GM23338 (cell line): Measurements from ENCODE around the gene ATP1A3.

Experiments used
- CREB1 ChIP-seq: fragments of 250-450 bp; sonication (Bioruptor Pico); IDR thresholded peaks from 2 replicates; pipeline ENCODE4 v1.5.0; 2020; ENCODE audit warnings: low read depth, mild to moderate bottlenecking, moderate library complexity
- EZH2 ChIP-seq: fragments of 200-600 bp; sonication (generic); IDR thresholded peaks from one replicate; pipeline ENCODE4 v1.8.0; 2017; ENCODE audit warnings: antibody characterized with exemption, mild to moderate bottlenecking, low read depth; ENCODE audit not compliant: unreplicated experiment
- EZH2phosphoT487 ChIP-seq: fragments of 200-600 bp; sonication (generic); IDR thresholded peaks from one replicate; pipeline ENCODE4 v1.8.1; 2018; ENCODE audit warnings: antibody characterized with exemption; ENCODE audit not compliant: unreplicated experiment
- JUNB ChIP-seq: IDR thresholded peaks from one replicate; pipeline ENCODE4 v1.6.1; 2016; ENCODE audit warnings: antibody characterized with exemption; ENCODE audit not compliant: unreplicated experiment
- NANOG ChIP-seq: IDR thresholded peaks from 2 replicates; pipeline ENCODE4 v1.6.1; 2016; ENCODE audit warnings: antibody characterized with exemption, borderline replicate concordance
- POLR2AphosphoS5 ChIP-seq: IDR thresholded peaks from 2 replicates; pipeline ENCODE4 v1.6.1; 2016; ENCODE audit warnings: antibody characterized with exemption, low read depth
- STAT1 ChIP-seq: IDR thresholded peaks from one replicate; pipeline ENCODE4 v1.6.1; 2016; ENCODE audit warnings: antibody characterized with exemption; ENCODE audit not compliant: unreplicated experiment
- ZNF114 ChIP-seq: fragments of 250-450 bp; sonication (Bioruptor Pico); IDR thresholded peaks from 2 replicates; pipeline ENCODE4 v1.5.0; 2020; ENCODE audit warnings: mild to moderate bottlenecking, moderate library complexity
- ZNF331 ChIP-seq: fragments of 250-450 bp; sonication (Bioruptor Pico); IDR thresholded peaks from 2 replicates; pipeline ENCODE4 v1.5.0; 2020; ENCODE audit warnings: low read depth, mild to moderate bottlenecking, moderate library complexity
- TF ChIP-seq, protein P1 (sequence below), 2 experiments: fragments of 200-600 bp in 1 of 2; sonication (generic) in 1 of 2; conservative IDR thresholded peaks; 2 replicates each; pipeline versions ENCODE4 v1.5.1 to v1.6.1; 2016 to 2017; ENCODE audit warnings: antibody characterized with exemption in 2 of 2, low read depth in 2 of 2, mild to moderate bottlenecking in 2 of 2, moderate library complexity in 1 of 2
- TF ChIP-seq, protein P2 (sequence below): IDR thresholded peaks from one replicate; pipeline ENCODE4 v1.6.1; 2018; ENCODE audit warnings: antibody characterized with exemption; ENCODE audit not compliant: unreplicated experiment
- TF ChIP-seq, protein P3 (sequence below): IDR thresholded peaks from 2 replicates; pipeline ENCODE4 v1.6.1; 2016; ENCODE audit warnings: antibody characterized with exemption

DNA sequence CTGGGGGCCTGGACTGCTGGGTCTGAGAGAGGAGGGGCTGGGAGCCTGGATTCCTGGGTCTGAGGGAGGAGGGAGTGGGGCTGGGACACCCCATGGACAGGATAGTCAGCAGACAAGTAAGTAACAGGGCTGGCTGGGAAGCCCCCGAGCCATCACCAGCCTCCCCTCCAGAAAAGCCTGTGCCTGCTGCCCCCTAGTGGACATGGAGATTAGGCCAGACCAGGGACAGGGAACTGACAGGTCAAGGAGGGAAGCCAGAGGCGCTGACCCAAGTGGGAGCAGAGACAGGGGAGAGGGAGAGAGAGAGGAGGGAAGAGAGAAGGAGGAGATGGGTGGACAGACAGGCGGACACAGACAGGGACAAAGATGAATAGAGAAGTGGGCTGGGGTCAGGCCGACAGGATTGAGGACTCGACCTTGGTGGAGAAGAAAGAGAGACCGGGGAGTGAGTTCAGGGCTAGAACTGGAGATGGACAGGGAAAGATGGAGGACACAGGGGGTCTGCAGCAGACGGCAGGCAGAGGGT lies 59.1 kb downstream of the ATP1A3 start:
- TF ChIP-seq, protein P1, sequence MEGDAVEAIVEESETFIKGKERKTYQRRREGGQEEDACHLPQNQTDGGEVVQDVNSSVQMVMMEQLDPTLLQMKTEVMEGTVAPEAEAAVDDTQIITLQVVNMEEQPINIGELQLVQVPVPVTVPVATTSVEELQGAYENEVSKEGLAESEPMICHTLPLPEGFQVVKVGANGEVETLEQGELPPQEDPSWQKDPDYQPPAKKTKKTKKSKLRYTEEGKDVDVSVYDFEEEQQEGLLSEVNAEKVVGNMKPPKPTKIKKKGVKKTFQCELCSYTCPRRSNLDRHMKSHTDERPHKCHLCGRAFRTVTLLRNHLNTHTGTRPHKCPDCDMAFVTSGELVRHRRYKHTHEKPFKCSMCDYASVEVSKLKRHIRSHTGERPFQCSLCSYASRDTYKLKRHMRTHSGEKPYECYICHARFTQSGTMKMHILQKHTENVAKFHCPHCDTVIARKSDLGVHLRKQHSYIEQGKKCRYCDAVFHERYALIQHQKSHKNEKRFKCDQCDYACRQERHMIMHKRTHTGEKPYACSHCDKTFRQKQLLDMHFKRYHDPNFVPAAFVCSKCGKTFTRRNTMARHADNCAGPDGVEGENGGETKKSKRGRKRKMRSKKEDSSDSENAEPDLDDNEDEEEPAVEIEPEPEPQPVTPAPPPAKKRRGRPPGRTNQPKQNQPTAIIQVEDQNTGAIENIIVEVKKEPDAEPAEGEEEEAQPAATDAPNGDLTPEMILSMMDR (conservative IDR thresholded peaks at IDR 0.05; ENCODE audit: low read depth in 2 of 2) = peak; percentile 88 to 91
- TF ChIP-seq POLR2AphosphoS5 (no peak), CREB1 (CRISPR knock-in tag) (no peak), EZH2 (peak; percentile 50), ZNF114 (CRISPR knock-in tag) (no peak), STAT1 (no peak), EZH2phosphoT487 (no peak), JUNB (no peak), NANOG (no peak), ZNF331 (no peak)
- TF ChIP-seq, protein P2, sequence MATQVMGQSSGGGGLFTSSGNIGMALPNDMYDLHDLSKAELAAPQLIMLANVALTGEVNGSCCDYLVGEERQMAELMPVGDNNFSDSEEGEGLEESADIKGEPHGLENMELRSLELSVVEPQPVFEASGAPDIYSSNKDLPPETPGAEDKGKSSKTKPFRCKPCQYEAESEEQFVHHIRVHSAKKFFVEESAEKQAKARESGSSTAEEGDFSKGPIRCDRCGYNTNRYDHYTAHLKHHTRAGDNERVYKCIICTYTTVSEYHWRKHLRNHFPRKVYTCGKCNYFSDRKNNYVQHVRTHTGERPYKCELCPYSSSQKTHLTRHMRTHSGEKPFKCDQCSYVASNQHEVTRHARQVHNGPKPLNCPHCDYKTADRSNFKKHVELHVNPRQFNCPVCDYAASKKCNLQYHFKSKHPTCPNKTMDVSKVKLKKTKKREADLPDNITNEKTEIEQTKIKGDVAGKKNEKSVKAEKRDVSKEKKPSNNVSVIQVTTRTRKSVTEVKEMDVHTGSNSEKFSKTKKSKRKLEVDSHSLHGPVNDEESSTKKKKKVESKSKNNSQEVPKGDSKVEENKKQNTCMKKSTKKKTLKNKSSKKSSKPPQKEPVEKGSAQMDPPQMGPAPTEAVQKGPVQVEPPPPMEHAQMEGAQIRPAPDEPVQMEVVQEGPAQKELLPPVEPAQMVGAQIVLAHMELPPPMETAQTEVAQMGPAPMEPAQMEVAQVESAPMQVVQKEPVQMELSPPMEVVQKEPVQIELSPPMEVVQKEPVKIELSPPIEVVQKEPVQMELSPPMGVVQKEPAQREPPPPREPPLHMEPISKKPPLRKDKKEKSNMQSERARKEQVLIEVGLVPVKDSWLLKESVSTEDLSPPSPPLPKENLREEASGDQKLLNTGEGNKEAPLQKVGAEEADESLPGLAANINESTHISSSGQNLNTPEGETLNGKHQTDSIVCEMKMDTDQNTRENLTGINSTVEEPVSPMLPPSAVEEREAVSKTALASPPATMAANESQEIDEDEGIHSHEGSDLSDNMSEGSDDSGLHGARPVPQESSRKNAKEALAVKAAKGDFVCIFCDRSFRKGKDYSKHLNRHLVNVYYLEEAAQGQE = no peak
- TF ChIP-seq, protein P3, sequence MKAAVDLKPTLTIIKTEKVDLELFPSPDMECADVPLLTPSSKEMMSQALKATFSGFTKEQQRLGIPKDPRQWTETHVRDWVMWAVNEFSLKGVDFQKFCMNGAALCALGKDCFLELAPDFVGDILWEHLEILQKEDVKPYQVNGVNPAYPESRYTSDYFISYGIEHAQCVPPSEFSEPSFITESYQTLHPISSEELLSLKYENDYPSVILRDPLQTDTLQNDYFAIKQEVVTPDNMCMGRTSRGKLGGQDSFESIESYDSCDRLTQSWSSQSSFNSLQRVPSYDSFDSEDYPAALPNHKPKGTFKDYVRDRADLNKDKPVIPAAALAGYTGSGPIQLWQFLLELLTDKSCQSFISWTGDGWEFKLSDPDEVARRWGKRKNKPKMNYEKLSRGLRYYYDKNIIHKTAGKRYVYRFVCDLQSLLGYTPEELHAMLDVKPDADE = no peak
